ENCODE measurements around the gene TFF2.

The TFF2 gene

DNA sequence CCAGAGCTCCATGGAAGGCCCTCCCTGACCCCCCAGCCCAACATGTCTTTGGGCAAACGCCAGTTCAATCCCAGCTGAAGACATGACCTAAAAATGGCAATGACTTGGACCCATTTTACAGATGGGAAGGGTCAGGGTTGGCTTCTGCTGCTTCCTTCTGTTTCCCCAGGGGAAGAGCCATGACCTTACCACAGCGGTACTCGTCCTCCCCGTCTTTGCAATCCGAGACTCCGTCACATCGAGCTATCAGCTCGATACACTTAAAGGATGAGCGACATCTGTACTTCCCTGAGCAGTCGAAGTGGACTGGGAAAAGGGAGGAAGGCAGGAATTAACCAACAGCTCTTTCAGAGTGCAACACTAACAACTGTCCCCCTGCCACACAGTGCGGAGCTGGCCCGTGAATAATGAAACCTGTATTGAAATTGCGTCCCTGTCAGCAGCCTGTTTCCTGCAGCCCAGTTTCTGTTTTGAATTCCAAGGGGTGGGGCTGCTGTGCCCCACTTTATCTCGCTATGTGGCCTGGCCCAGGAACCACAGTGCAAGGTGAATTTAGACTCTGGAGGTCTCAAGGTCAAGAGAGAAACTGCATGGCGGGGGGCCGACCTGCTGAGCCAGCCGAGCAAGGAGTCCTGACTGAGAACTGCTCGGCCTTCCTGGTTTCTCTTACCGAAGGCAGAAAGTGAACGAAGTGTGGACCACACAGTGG, 38.1 kb upstream of the TFF2 start:
- no peak overlapping the region for H3K4me3 ChIP-seq
- no peak for DNase-seq (ENCODE audit: low spot score)
- TF ChIP-seq, protein P1, sequence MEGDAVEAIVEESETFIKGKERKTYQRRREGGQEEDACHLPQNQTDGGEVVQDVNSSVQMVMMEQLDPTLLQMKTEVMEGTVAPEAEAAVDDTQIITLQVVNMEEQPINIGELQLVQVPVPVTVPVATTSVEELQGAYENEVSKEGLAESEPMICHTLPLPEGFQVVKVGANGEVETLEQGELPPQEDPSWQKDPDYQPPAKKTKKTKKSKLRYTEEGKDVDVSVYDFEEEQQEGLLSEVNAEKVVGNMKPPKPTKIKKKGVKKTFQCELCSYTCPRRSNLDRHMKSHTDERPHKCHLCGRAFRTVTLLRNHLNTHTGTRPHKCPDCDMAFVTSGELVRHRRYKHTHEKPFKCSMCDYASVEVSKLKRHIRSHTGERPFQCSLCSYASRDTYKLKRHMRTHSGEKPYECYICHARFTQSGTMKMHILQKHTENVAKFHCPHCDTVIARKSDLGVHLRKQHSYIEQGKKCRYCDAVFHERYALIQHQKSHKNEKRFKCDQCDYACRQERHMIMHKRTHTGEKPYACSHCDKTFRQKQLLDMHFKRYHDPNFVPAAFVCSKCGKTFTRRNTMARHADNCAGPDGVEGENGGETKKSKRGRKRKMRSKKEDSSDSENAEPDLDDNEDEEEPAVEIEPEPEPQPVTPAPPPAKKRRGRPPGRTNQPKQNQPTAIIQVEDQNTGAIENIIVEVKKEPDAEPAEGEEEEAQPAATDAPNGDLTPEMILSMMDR (IDR thresholded peaks at IDR 0.05), result no peak
- no peak overlapping the region for H3K27ac ChIP-seq

DNA sequence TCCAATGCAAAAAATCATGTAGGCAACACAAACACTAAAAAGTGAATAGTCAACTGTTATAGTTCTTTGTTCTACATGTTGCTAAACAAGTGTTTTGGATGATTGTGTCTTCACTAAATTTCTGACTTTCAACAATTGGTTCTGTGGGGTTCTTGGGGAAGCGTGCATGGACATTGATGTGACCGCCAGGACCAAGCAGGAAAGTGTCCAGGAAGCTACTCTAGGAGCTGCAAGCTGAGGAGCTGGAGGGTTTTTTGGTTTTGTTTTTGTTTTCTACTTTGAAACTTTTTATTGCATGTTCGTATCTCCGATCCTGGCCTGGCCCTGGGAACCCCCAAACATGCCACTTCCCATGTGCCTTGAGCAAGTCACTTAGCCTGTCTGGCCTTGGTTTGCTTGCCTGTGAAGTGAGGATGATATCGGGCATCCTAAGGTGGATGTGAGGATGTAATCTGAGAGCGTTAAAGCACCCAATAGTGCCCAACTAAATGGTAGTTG, 37.1 kb upstream of the TFF2 start:
- TF ChIP-seq, protein P1 (IDR thresholded peaks at IDR 0.05), result no peak
- DNase-seq (ENCODE audit: low spot score), result no peak
- no peak overlapping the region for H3K4me3 ChIP-seq
- H3K27ac ChIP-seq, result no peak overlapping the region

DNA sequence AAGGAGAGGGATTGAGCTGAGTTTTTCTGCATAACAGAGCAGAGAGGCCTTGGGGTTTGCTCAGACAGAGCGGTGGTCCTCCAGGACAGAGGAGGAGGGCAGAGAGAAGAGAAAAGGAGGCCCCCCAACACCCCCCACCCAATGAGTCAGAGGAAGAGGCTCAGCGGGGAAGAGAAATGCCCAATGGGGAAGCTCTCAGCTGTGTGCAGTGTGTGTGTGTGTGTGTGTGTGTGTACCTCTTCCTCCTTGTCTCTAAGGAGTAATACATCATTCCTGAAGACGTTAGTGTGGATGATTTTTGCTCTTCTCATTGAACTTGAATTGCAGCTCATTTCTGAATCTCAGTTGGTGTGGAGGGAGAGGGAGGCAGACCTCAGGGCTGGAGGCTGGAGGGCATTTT, 36.4 kb upstream of the TFF2 start:
- Histone ChIP-seq H3K27ac (no peak overlapping the region), H3K4me3 (no peak overlapping the region)
- TF ChIP-seq, protein P1 (IDR thresholded peaks at IDR 0.05), result no peak
- no peak for DNase-seq (ENCODE audit: low spot score)

DNA sequence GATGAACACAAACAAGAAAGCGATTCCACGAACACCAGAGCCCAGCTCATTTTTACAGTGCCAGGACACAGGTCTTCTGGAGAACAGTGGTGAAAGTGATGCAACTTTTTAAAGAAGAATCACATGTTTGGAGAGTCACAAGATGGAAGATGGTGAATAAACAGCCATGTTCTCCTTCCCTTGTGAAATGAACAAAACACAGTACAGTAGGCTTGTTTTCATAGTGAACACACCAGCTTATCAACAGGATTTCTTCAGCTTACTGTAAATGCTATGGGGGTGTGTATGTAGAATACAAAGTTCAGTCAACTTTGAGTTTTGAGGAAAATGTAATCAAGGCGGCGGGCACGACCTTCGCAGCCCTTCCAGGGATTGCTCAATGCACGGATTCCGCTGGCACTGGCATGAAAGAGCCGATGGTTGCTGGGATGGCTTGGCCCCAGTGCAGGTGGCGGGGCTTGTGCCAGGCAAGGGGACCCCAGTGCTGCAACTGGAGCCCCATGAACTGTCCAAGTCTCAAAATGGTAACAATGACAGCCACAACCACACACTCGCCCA, 35.3 kb upstream of the TFF2 start:
- H3K4me3 ChIP-seq, result no peak overlapping the region
- TF ChIP-seq, protein P1 (IDR thresholded peaks at IDR 0.05), result no peak
- no peak overlapping the region for H3K27ac ChIP-seq
- no peak for DNase-seq (ENCODE audit: low spot score)

DNA sequence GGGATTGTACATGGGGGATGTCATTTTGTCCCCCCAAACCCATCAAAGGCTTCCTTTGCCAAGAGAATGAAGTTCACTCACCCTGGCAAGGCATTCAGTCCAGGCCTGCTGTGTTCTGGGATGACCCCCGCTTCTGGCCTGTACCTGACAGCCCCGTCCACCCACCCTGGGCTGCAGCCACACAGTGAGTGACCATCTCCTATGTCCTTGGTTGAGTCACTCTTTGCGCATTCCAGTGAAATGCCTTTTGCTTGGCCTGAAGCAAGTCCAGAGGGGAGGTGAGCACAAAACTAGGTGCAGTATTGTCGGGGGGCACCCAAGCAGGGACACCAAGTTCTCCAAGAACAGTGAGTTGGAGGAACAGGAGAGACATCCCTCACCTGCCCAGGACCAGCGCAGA, 34.8 kb upstream of the TFF2 start:
- Histone ChIP-seq H3K27ac (no peak overlapping the region), H3K4me3 (no peak overlapping the region)
- TF ChIP-seq, protein P1 (IDR thresholded peaks at IDR 0.05), result no peak
- no peak for DNase-seq (ENCODE audit: low spot score)

DNA sequence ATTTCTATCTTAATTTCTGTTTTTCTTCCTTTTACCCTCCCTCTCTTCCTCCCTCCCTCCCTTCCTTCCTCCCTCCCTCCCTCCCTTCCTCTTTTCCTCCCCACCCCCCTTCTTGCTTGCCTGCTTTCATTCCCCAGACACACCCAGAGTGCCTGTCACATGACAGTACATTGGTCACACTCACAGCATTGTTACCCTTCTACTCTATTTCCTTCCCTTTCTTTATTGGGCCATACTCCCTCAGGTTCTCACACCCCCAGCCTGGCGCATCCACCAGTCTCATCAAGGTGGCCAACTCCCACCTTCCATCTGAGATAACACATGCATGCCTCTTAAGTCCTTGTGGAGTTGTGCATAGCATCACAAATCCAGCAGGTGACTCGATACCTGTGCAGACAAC, 34.2 kb upstream of the TFF2 start:
- TF ChIP-seq, protein P1 (IDR thresholded peaks at IDR 0.05), result no peak
- no peak overlapping the region for H3K4me3 ChIP-seq
- H3K27ac ChIP-seq, result no peak overlapping the region
- no peak for DNase-seq (ENCODE audit: low spot score)

Data from coronary artery (tissue), 2 donors.